Measurements from ENCODE around the gene HUNK. TPM values are rescaled to one million over a fixed set of nuclear protein-coding genes. Genes with fewer than 3 reads are reported as not detected.

Gene HUNK
- total RNA-seq, 1 donor from 2014 or later, result 3.1 TPM

GRCh38 chr21:31911138-31911907 lies 38.5 kb downstream of the HUNK start:
- DNase-seq (ENCODE audit: low read depth), result no peak
- H3K4me3 ChIP-seq (ENCODE audit: low read depth, low read length), result no peak overlapping the region

GRCh38 chr21:31912501-31912900 lies 39.7 kb downstream of the HUNK start:
- TF ChIP-seq CTCF (IDR thresholded peaks at IDR 0.05; ENCODE audit: insufficient read depth, low read length, poor library complexity, severe bottlenecking), result no peak
- Histone ChIP-seq H3K4me3 (ENCODE audit: low read depth, low read length) (no peak overlapping the region), H3K36me3 (ENCODE audit: control insufficient read depth, insufficient read depth, low read length) (no peaks in the 10 kb centered on the region), H3K27me3 (ENCODE audit: control insufficient read depth, insufficient read depth, low read length) (peaks cover 4% of the 10 kb centered on the region)
- DNase-seq (ENCODE audit: low read depth), result no peak

More at GRCh38 chr21:31911138-31911907, 38.5 kb downstream of the HUNK start:
- TF ChIP-seq CTCF (IDR thresholded peaks at IDR 0.05; ENCODE audit: insufficient read depth, low read length, poor library complexity, severe bottlenecking), result no peak
- peaks cover 4% of the 10 kb centered on the region for H3K27me3 ChIP-seq (ENCODE audit: control insufficient read depth, insufficient read depth, low read length)
- H3K36me3 ChIP-seq (ENCODE audit: control insufficient read depth, insufficient read depth, low read length), result no peaks in the 10 kb centered on the region

GRCh38 chr21:31913182-31913608 lies 40.4 kb downstream of the HUNK start:
- no peak overlapping the region for H3K4me3 ChIP-seq (ENCODE audit: low read depth, low read length)
- H3K27me3 ChIP-seq (ENCODE audit: control insufficient read depth, insufficient read depth, low read length), result peaks cover 4% of the 10 kb centered on the region
- no peaks in the 10 kb centered on the region for H3K36me3 ChIP-seq (ENCODE audit: control insufficient read depth, insufficient read depth, low read length)
- TF ChIP-seq CTCF (IDR thresholded peaks at IDR 0.05; ENCODE audit: insufficient read depth, low read length, poor library complexity, severe bottlenecking), result no peak
- no peak for DNase-seq (ENCODE audit: low read depth)

- Histone ChIP-seq H3K27me3 (ENCODE audit: control insufficient read depth, insufficient read depth, low read length) (no peaks in the 10 kb centered on the region), H3K4me3 (ENCODE audit: low read depth, low read length) (no peak overlapping the region), H3K36me3 (ENCODE audit: control insufficient read depth, insufficient read depth, low read length) (no peaks in the 10 kb centered on the region)
- no peak for TF ChIP-seq CTCF (IDR thresholded peaks at IDR 0.05; ENCODE audit: insufficient read depth, low read length, poor library complexity, severe bottlenecking)
- DNase-seq (ENCODE audit: low read depth), result no peak
Observed at GRCh38 chr21:31914472-31914871, 41.7 kb downstream of the HUNK start.

GRCh38 chr21:31915566-31915965 lies 42.7 kb downstream of the HUNK start:
- H3K27me3 ChIP-seq (ENCODE audit: control insufficient read depth, insufficient read depth, low read length), result no peaks in the 10 kb centered on the region
- no peak for TF ChIP-seq CTCF (IDR thresholded peaks at IDR 0.05; ENCODE audit: insufficient read depth, low read length, poor library complexity, severe bottlenecking)

GRCh38 chr21:31917108-31917507 lies 44.3 kb downstream of the HUNK start:
- TF ChIP-seq CTCF (IDR thresholded peaks at IDR 0.05; ENCODE audit: insufficient read depth, low read length, poor library complexity, severe bottlenecking), result no peak
- Histone ChIP-seq H3K36me3 (ENCODE audit: control insufficient read depth, insufficient read depth, low read length) (no peaks in the 10 kb centered on the region), H3K4me3 (ENCODE audit: low read depth, low read length) (no peak overlapping the region), H3K27me3 (ENCODE audit: control insufficient read depth, insufficient read depth, low read length) (no peaks in the 10 kb centered on the region)
- DNase-seq (ENCODE audit: low read depth), result no peak

More at GRCh38 chr21:31915566-31915965, 42.7 kb downstream of the HUNK start:
- no peak for DNase-seq (ENCODE audit: low read depth)
- Histone ChIP-seq H3K4me3 (ENCODE audit: low read depth, low read length) (no peak overlapping the region), H3K36me3 (ENCODE audit: control insufficient read depth, insufficient read depth, low read length) (no peaks in the 10 kb centered on the region)
